ENCODE measurements around the gene EML3. TPM values are rescaled to one million over a fixed set of nuclear protein-coding genes. Genes with fewer than 3 reads are reported as not detected.
"Not testable (repeated sequence)": the region's sequence is repeated elsewhere in the genome, so short reads cannot be mapped to it uniquely, and the experiment has no call there.

EML3 gene
- total RNA-seq, 5 donors from 2014 or later (not counting 1 experiment from before 2014, with no cell fraction given), result 160 to 372 (median 328) TPM

- Mint-ChIP-seq H3K9me3 (no peaks in the 10 kb centered on the region), H3K36me3 (peaks cover 19% of the 10 kb centered on the region), H3K27ac (peak overlapping the region; percentile 96), H3K27me3 (no peaks in the 10 kb centered on the region), H3K4me3 (peak overlapping the region; percentile 84 to 99 (median 90)), H3K4me1 (peaks cover 18 to 27% (median 24%) of the 10 kb centered on the region in 3 donors)
- no peak overlapping the region for H3K4me3 ChIP-seq (ENCODE audit: control insufficient read depth in 1 of 2, extremely low read depth in 1 of 2, low read length in 1 of 2)
- peaks cover 0 to 24% of the 10 kb centered on the region in 2 donors for H3K36me3 ChIP-seq (ENCODE audit: control insufficient read depth in 2 of 2, extremely low read depth in 1 of 2, insufficient read depth in 1 of 2, low read length in 1 of 2)
- WGBS (ENCODE audit: insufficient coverage), result no CpG with 5 or more reads among the region's 7 CpGs
- H3K4me1 ChIP-seq (ENCODE audit: control insufficient read depth in 1 of 2, extremely low read depth in 1 of 2, insufficient read depth in 2 of 2, low read length in 2 of 2), result peaks cover 15 to 23% of the 10 kb centered on the region in 2 experiments
- peak in 1 of 35 experiments; percentile 29 for DNase-seq
- POLR2A ChIA-PET, result interaction anchor here (0.6 to 1.3 kb wide), 10 partner anchors 15 to 132 kb away, joined by 3 to 9 read pairs (median 4); partner anchors contain the start of genes LBHD1 (in 1 of the 2), TUT1 (in 1 of the 2) and UQCC3 (in 1 of the 2)
- no peak for ATAC-seq (replicated peaks in 1 of 4)
- no peaks in the 10 kb centered on the region for H3K27me3 ChIP-seq (replicated peaks in 1 of 2; ENCODE audit: control insufficient read depth in 2 of 2, extremely low read depth in 1 of 2, insufficient read depth in 2 of 2, low read length in 1 of 2)
- H3K9me3 ChIP-seq, result no peaks in the 10 kb centered on the region
- H3K27ac ChIP-seq (ENCODE audit: low read length), result peak overlapping the region; percentile 85
- CTCF ChIA-PET, result interaction anchor here (0.6 to 2.3 kb wide), 8 partner anchors 9 to 72 kb away, joined by 3 to 11 read pairs (median 4); partner anchors contain the start of genes C11orf98 (in 1 of the 2), CSKMT (in 1 of the 2), MTA2 (in 1 of the 2) and ROM1 (in 1 of the 2)
Observed at GRCh38 chr11:62622476-62623089, 10.0 kb upstream of the EML3 start.

GRCh38 chr11:62621567-62622470, 9.2 kb upstream of the EML3 start, which contains the start of gene B3GAT3:
Gene B3GAT3, minus strand, starts transcription at chr11:62621986. Its CDS starts 39 bp downstream, at chr11:62621947.
- WGBS (ENCODE audit: insufficient coverage), result under 1% methylated on average over 76 of the region's 77 CpGs
- Mint-ChIP-seq H3K4me3 (peak within 1 kb of the TSS; percentile 90 to 99 (median 94)), H3K27me3 (no peaks in the 10 kb centered on the region), H3K9me3 (no peaks in the 10 kb centered on the region), H3K27ac (peak within 1 kb of the TSS; percentile 96 to 97), H3K36me3 (peaks cover 14% of the 10 kb centered on the region), H3K4me1 (peaks cover 17 to 27% (median 24%) of the 10 kb centered on the region in 3 donors)
- no peaks in the 10 kb centered on the region for H3K9me3 ChIP-seq
- POLR2A ChIA-PET, result interaction anchor here (0.6 to 1.5 kb wide), 14 partner anchors 17 to 1647 kb away, joined by 3 to 9 read pairs (median 5); partner anchors contain the start of genes C11orf98 (in 1 of the 2), CSKMT (in 1 of the 2), LBHD1 (in 1 of the 2) and TUT1 (in 1 of the 2)
- peak; percentile 89 to 99 (median 95) for DNase-seq
- H3K4me3 ChIP-seq (ENCODE audit: control insufficient read depth in 1 of 2, extremely low read depth in 1 of 2, low read length in 1 of 2), result peak within 1 kb of the TSS; percentile 83 to 95
- CTCF ChIA-PET, result interaction anchor here (0.5 to 2.3 kb wide), 10 partner anchors 9 to 233 kb away, joined by 3 to 17 read pairs (median 6); partner anchors contain the start of genes C11orf98 (in 1 of the 2), CSKMT (in 1 of the 2), MTA2 (in 1 of the 2) and ROM1 (in 1 of the 2)
- H3K27me3 ChIP-seq (replicated peaks in 1 of 2; ENCODE audit: control insufficient read depth in 2 of 2, extremely low read depth in 1 of 2, insufficient read depth in 2 of 2, low read length in 1 of 2), result no peaks in the 10 kb centered on the region
- peaks cover under 1 to 25% of the 10 kb centered on the region in 2 donors for H3K36me3 ChIP-seq (ENCODE audit: control insufficient read depth in 2 of 2, extremely low read depth in 1 of 2, insufficient read depth in 1 of 2, low read length in 1 of 2)
- peak; percentile 79 to 84 (median 82) for ATAC-seq (replicated peaks in 1 of 4)
- H3K4me1 ChIP-seq (ENCODE audit: control insufficient read depth in 1 of 2, extremely low read depth in 1 of 2, insufficient read depth in 2 of 2, low read length in 2 of 2), result peaks cover 15 to 27% of the 10 kb centered on the region in 2 experiments
- peak within 1 kb of the TSS; percentile 85 for H3K27ac ChIP-seq (ENCODE audit: low read length)

- H3K27me3 Mint-ChIP-seq, result no peaks in the 10 kb centered on the region
- Histone ChIP-seq H3K27ac (ENCODE audit: low read length) (peak overlapping the region; percentile 85), H3K27me3 (replicated peaks in 1 of 2; ENCODE audit: control insufficient read depth in 2 of 2, extremely low read depth in 1 of 2, insufficient read depth in 2 of 2, low read length in 1 of 2) (no peaks in the 10 kb centered on the region), H3K4me3 (ENCODE audit: control insufficient read depth in 1 of 2, extremely low read depth in 1 of 2, low read length in 1 of 2) (peak overlapping the region; percentile 83 to 95), H3K4me1 (ENCODE audit: control insufficient read depth in 1 of 2, extremely low read depth in 1 of 2, insufficient read depth in 2 of 2, low read length in 2 of 2) (peaks cover 15 to 27% of the 10 kb centered on the region in 2 experiments), H3K9me3 (no peaks in the 10 kb centered on the region), H3K36me3 (ENCODE audit: control insufficient read depth in 2 of 2, extremely low read depth in 1 of 2, insufficient read depth in 1 of 2, low read length in 1 of 2) (peaks cover 6 to 25% of the 10 kb centered on the region in 2 donors)
- peak overlapping the region; percentile 90 to 99 (median 94) for H3K4me3 Mint-ChIP-seq
- POLR2A ChIA-PET, result interaction anchor here (0.7 to 1.5 kb wide), 4 partner anchors 29 to 233 kb away, joined by 6 to 9 read pairs (median 8); partner anchors contain the start of genes C11orf98 (in 1 of the 2), CSKMT (in 1 of the 2) and TUT1 (in 1 of the 2)
- peak overlapping the region; percentile 95 to 97 for H3K27ac Mint-ChIP-seq
- peaks cover 9% of the 10 kb centered on the region for H3K36me3 Mint-ChIP-seq
- no peak for DNase-seq
- no peak for ATAC-seq (replicated peaks in 1 of 4)
- H3K4me1 Mint-ChIP-seq, result peaks cover 17 to 27% (median 24%) of the 10 kb centered on the region in 3 donors
- CTCF ChIA-PET, result interaction anchor here in 1 of 2 donors (0.5 to 2.3 kb wide), 8 partner anchors 9 to 198 kb away, joined by 3 to 17 read pairs (median 6); partner anchors contain the start of genes C11orf98, CSKMT and TUT1
- no peaks in the 10 kb centered on the region for H3K9me3 Mint-ChIP-seq
- 17% methylated on average over 5 of the region's 8 CpGs for WGBS (ENCODE audit: insufficient coverage)
Observed at GRCh38 chr11:62621027-62621566, 8.5 kb upstream of the EML3 start.

- CTCF ChIA-PET, result interaction anchor here in 1 of 2 donors (0.6 kb wide), 1 partner anchor 23 kb away, joined by 8 read pairs; no protein-coding TSS in a partner anchor
- H3K36me3 Mint-ChIP-seq, result peaks cover 11% of the 10 kb centered on the region
- H3K27me3 ChIP-seq (replicated peaks in 1 of 2; ENCODE audit: control insufficient read depth in 2 of 2, extremely low read depth in 1 of 2, insufficient read depth in 2 of 2, low read length in 1 of 2); POLR2A ChIA-PET; H3K4me3 Mint-ChIP-seq; ATAC-seq (replicated peaks in 1 of 4); H3K27ac Mint-ChIP-seq; H3K27me3 Mint-ChIP-seq; DNase-seq; H3K27ac ChIP-seq (ENCODE audit: low read length); H3K9me3 ChIP-seq; H3K9me3 Mint-ChIP-seq; H3K4me3 ChIP-seq (ENCODE audit: control insufficient read depth in 1 of 2, extremely low read depth in 1 of 2, low read length in 1 of 2): not testable (repeated sequence)
- H3K4me1 Mint-ChIP-seq, result peaks cover 25 to 43% (median 35%) of the 10 kb centered on the region in 3 donors
- Histone ChIP-seq H3K36me3 (ENCODE audit: control insufficient read depth in 2 of 2, extremely low read depth in 1 of 2, insufficient read depth in 1 of 2, low read length in 1 of 2) (peaks cover 9 to 22% of the 10 kb centered on the region in 2 donors), H3K4me1 (ENCODE audit: control insufficient read depth in 1 of 2, extremely low read depth in 1 of 2, insufficient read depth in 2 of 2, low read length in 2 of 2) (peaks cover 15 to 35% of the 10 kb centered on the region in 2 experiments)
- 95% methylated on average over 2 of the region's 14 CpGs for WGBS (ENCODE audit: insufficient coverage)
Observed at GRCh38 chr11:62616957-62617356, 4.4 kb upstream of the EML3 start.

GRCh38 chr11:62615521-62615920, 2.9 kb upstream of the EML3 start:
- no peak overlapping the region for H3K27ac ChIP-seq (ENCODE audit: low read length)
- no peaks in the 10 kb centered on the region for H3K27me3 ChIP-seq (replicated peaks in 1 of 2; ENCODE audit: control insufficient read depth in 2 of 2, extremely low read depth in 1 of 2, insufficient read depth in 2 of 2, low read length in 1 of 2)
- Mint-ChIP-seq H3K4me3 (no peak overlapping the region), H3K4me1 (peaks cover 24 to 46% (median 39%) of the 10 kb centered on the region in 3 donors), H3K9me3 (no peaks in the 10 kb centered on the region), H3K36me3 (peaks cover 12% of the 10 kb centered on the region), H3K27me3 (no peaks in the 10 kb centered on the region), H3K27ac (no peak overlapping the region)
- H3K9me3 ChIP-seq, result no peaks in the 10 kb centered on the region
- DNase-seq (no peak), ATAC-seq (replicated peaks in 1 of 4) (no peak)
- H3K36me3 ChIP-seq (ENCODE audit: control insufficient read depth in 2 of 2, extremely low read depth in 1 of 2, insufficient read depth in 1 of 2, low read length in 1 of 2), result peaks cover 9 to 26% of the 10 kb centered on the region in 2 donors
- CTCF ChIA-PET, result no interaction called here
- WGBS (ENCODE audit: insufficient coverage), result 96% methylated on average over 4 of the region's 7 CpGs
- H3K4me3 ChIP-seq (ENCODE audit: control insufficient read depth in 1 of 2, extremely low read depth in 1 of 2, low read length in 1 of 2), result no peak overlapping the region
- peaks cover 7 to 36% of the 10 kb centered on the region in 2 experiments for H3K4me1 ChIP-seq (ENCODE audit: control insufficient read depth in 1 of 2, extremely low read depth in 1 of 2, insufficient read depth in 2 of 2, low read length in 2 of 2)
- POLR2A ChIA-PET, result interaction anchor here in 1 of 2 donors (0.6 kb wide), 1 partner anchor 1187 kb away, joined by 4 read pairs; no protein-coding TSS in a partner anchor
